ENCODE data around the gene ZPBP2.

The ZPBP2 gene

DNA sequence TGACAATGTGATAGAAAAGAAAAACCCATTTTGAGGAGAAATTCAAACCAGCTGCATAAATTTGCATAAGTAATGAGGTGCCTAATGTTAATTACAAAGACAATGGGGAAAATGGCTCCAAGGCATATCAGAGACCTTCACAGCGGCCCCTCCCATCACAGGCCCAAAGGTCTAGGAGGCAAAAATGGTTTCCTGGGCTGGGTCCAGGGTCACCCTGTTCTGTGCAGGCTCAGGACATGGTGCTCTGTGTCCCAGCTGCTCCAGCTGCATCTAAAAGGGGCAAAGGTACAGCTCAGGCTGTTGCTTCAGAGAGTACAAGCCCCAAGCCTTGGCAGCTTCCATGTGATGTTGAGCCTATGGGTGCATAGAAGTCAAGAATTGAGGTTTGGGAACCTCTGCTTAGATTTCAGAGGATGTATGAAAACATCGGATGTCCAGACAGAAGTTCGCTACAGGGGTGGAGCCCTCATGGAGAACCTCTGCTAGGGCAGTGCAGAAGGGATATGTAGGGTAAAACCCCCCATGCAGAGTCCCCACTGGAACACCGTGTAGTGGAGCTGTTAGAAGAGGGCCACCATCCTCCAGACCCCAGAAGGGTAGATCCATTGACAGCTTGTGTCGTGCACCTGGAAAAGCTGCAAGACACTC is 44.5 kb upstream of the ZPBP2 start:
- H3K4me3 ChIP-seq (ENCODE audit: low read depth, low read length), result no peak overlapping the region
- TF ChIP-seq POLR2A (IDR thresholded peaks at IDR 0.05; ENCODE audit: extremely low read depth, insufficient read length) (no peak), MYC (IDR thresholded peaks at IDR 0.05; ENCODE audit: low read depth, low read length) (no peak)
- TF ChIP-seq, protein P1, sequence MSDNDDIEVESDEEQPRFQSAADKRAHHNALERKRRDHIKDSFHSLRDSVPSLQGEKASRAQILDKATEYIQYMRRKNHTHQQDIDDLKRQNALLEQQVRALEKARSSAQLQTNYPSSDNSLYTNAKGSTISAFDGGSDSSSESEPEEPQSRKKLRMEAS (IDR thresholded peaks at IDR 0.05; ENCODE audit: low read depth, low read length), result no peak
- TF ChIP-seq, protein P2, sequence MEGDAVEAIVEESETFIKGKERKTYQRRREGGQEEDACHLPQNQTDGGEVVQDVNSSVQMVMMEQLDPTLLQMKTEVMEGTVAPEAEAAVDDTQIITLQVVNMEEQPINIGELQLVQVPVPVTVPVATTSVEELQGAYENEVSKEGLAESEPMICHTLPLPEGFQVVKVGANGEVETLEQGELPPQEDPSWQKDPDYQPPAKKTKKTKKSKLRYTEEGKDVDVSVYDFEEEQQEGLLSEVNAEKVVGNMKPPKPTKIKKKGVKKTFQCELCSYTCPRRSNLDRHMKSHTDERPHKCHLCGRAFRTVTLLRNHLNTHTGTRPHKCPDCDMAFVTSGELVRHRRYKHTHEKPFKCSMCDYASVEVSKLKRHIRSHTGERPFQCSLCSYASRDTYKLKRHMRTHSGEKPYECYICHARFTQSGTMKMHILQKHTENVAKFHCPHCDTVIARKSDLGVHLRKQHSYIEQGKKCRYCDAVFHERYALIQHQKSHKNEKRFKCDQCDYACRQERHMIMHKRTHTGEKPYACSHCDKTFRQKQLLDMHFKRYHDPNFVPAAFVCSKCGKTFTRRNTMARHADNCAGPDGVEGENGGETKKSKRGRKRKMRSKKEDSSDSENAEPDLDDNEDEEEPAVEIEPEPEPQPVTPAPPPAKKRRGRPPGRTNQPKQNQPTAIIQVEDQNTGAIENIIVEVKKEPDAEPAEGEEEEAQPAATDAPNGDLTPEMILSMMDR (IDR thresholded peaks at IDR 0.05; ENCODE audit: low read depth, low read length), result no peak
- DNase-seq (ENCODE audit: low read depth), result peak; percentile 26

DNA sequence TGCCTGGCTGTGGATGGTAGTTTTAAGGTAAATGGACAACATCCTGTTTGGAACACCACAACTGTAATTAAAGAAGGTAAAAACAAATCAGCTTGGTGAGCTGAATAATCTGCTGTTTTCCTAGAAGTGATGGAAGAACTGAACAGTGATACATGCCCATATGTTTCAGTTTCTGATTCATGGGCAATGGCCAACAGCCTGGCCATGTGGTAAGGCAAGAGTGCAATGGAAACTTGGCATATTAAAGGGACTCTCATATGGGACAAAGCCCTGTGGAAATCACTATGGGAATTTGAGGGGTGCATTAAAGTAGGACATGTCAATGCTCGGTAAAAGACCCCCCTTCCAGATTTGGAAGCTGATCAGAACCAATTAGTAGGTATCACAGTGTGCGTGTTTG is 41.7 kb upstream of the ZPBP2 start:
- no peak overlapping the region for H3K4me3 ChIP-seq (ENCODE audit: low read depth, low read length)
- TF ChIP-seq, protein P2 (IDR thresholded peaks at IDR 0.05; ENCODE audit: low read depth, low read length), result no peak
- no peak for TF ChIP-seq MYC (IDR thresholded peaks at IDR 0.05; ENCODE audit: low read depth, low read length)
- TF ChIP-seq POLR2A (IDR thresholded peaks at IDR 0.05; ENCODE audit: extremely low read depth, insufficient read length), result no peak
- TF ChIP-seq, protein P1 (IDR thresholded peaks at IDR 0.05; ENCODE audit: low read depth, low read length), result no peak
- no peak for DNase-seq (ENCODE audit: low read depth)

DNA sequence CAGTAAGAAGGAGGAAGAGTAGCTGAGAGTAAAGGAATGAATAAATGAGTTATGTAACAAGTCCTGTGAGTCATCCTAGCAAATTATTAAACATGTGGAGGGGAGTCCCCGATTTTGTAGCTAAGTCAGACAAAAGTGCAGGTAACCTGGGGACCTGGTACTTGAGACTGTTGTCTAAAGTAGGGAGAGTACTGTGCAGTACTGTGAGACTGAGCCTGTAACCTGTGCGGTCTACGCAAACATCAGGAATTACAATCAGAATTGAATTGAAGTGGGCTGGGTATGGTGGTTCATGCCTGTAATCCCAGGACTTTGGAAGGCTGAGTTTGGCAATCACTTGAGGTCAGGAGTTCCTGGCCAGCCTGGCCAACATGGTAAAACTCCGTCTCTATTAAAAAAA is 39.6 kb upstream of the ZPBP2 start:
- H3K4me3 ChIP-seq (ENCODE audit: low read depth, low read length), result no peak overlapping the region
- DNase-seq (ENCODE audit: low read depth), result no peak
- no peak for TF ChIP-seq MYC (IDR thresholded peaks at IDR 0.05; ENCODE audit: low read depth, low read length)
- TF ChIP-seq, protein P1 (IDR thresholded peaks at IDR 0.05; ENCODE audit: low read depth, low read length), result no peak
- no peak for TF ChIP-seq POLR2A (IDR thresholded peaks at IDR 0.05; ENCODE audit: extremely low read depth, insufficient read length)

DNA sequence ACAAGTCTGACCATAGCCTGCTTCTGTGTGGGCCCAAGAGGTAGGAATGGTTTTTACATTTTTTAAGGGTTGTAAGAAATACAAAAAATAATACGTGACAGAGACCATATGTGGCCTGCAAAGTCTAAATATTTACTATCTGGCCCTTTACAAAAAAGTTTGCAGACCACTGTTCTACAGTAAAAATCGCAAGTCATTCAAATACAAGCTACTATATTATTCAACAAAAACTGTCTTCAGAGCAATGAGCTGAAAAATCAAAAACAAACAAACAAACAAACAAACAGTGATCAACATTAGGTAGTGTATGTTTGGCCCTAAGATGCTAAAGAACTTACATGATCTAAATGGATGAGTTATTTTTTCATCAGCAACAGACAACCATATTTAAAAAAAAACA is 36.4 kb upstream of the ZPBP2 start:
- TF ChIP-seq, protein P2 (IDR thresholded peaks at IDR 0.05; ENCODE audit: low read depth, low read length), result no peak
- TF ChIP-seq, protein P1 (IDR thresholded peaks at IDR 0.05; ENCODE audit: low read depth, low read length), result no peak
- no peak for TF ChIP-seq POLR2A (IDR thresholded peaks at IDR 0.05; ENCODE audit: extremely low read depth, insufficient read length)
- no peak for TF ChIP-seq MYC (IDR thresholded peaks at IDR 0.05; ENCODE audit: low read depth, low read length)
- no peak for DNase-seq (ENCODE audit: low read depth)
- no peak overlapping the region for H3K4me3 ChIP-seq (ENCODE audit: low read depth, low read length)

DNA sequence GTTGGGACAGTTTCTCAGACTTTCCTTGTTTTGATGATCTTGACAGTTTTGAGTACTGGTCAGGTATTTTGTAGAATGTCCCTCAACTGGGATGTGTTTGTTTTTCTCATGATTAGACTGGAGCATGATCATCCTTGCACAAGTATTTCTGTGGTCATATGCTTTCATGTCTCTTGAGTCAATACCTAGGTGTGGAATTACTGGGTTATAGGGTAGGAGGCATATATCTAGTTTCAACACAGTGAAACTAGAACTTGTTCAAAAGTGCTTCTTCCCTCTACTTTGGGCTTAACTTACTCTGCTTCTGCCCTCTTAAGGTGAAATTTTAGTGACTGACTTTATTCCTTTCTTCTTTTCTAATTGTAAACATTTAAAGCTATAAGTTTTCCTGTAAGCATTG is 34.0 kb upstream of the ZPBP2 start:
- H3K4me3 ChIP-seq (ENCODE audit: low read depth, low read length), result no peak overlapping the region
- no peak for DNase-seq (ENCODE audit: low read depth)
- TF ChIP-seq POLR2A (IDR thresholded peaks at IDR 0.05; ENCODE audit: extremely low read depth, insufficient read length), result no peak
- TF ChIP-seq, protein P2 (IDR thresholded peaks at IDR 0.05; ENCODE audit: low read depth, low read length), result no peak
- TF ChIP-seq, protein P1 (IDR thresholded peaks at IDR 0.05; ENCODE audit: low read depth, low read length), result no peak
- TF ChIP-seq MYC (IDR thresholded peaks at IDR 0.05; ENCODE audit: low read depth, low read length), result no peak

DNA sequence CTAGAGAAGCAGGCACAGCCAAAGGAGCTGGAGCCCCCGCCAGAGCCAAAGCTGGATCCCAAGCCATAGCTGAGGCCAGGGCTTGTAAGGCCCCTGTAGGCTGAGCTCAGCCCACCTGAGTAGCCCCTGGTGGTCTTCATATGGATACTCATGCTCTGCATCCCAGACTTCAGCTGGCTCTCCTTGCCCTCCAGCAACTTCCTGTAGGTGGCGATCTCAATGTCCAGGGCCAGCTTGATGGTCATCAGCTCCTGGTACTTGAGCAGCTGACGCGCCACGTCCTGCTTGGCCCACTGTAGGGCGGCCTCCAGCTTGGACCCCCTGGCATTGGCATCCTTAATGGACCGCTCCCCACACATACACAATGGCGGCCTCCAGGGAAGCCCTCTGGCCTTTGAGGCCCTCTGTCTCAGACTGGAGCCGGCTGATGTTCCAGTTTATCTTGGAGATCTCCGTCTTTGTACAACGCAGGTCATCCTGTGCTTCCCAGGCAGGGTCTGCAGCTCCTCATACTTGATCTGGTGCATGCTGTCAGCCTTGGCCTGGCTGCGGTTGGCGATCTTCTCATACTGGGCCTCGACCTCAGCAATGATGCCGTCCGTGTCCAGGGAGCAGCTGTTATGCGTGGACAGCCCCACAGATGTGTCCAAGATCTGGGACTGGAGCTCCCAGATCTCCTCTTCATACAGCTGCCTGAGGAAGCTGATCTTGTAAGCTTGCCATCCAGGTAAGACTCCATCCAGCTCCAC is 32.8 kb upstream of the ZPBP2 start:
- no peak for DNase-seq (ENCODE audit: low read depth)
- TF ChIP-seq, protein P2 (IDR thresholded peaks at IDR 0.05; ENCODE audit: low read depth, low read length), result no peak
- TF ChIP-seq POLR2A (IDR thresholded peaks at IDR 0.05; ENCODE audit: extremely low read depth, insufficient read length), result no peak
- TF ChIP-seq, protein P1 (IDR thresholded peaks at IDR 0.05; ENCODE audit: low read depth, low read length), result no peak
- TF ChIP-seq MYC (IDR thresholded peaks at IDR 0.05; ENCODE audit: low read depth, low read length), result no peak
- H3K4me3 ChIP-seq (ENCODE audit: low read depth, low read length), result no peak overlapping the region
